Panc1 (cell line): ENCODE results near the gene LRRC46.

Experiments
- POLR2AphosphoS5 ChIP-seq: IDR thresholded peaks from 2 replicates; pipeline ENCODE4 v1.6.1; 2012; ENCODE audit warnings: mild to moderate bottlenecking, low read depth, low read length, moderate library complexity
- REST ChIP-seq, 2 experiments: IDR thresholded peaks; 2 replicates each; pipeline ENCODE4 v1.6.1; 2011 to 2012; ENCODE audit warnings: low read depth in 2 of 2, control low read depth in 1 of 2, low read length in 1 of 2, mild to moderate bottlenecking in 1 of 2, moderate library complexity in 1 of 2; ENCODE audit not compliant: insufficient read depth in 1 of 2
- TCF7L2 ChIP-seq: IDR thresholded peaks from 2 replicates; pipeline ENCODE4 v1.6.1; 2011; ENCODE audit warnings: mild to moderate bottlenecking, low read depth, low read length, inconsistent platforms
- TF ChIP-seq, protein P1 (sequence below): fragments of 450-650 bp; IDR thresholded peaks from 2 replicates; pipeline ENCODE4 v1.5.1; 2017; ENCODE audit warnings: mild to moderate bottlenecking

- TF ChIP-seq, protein P1, sequence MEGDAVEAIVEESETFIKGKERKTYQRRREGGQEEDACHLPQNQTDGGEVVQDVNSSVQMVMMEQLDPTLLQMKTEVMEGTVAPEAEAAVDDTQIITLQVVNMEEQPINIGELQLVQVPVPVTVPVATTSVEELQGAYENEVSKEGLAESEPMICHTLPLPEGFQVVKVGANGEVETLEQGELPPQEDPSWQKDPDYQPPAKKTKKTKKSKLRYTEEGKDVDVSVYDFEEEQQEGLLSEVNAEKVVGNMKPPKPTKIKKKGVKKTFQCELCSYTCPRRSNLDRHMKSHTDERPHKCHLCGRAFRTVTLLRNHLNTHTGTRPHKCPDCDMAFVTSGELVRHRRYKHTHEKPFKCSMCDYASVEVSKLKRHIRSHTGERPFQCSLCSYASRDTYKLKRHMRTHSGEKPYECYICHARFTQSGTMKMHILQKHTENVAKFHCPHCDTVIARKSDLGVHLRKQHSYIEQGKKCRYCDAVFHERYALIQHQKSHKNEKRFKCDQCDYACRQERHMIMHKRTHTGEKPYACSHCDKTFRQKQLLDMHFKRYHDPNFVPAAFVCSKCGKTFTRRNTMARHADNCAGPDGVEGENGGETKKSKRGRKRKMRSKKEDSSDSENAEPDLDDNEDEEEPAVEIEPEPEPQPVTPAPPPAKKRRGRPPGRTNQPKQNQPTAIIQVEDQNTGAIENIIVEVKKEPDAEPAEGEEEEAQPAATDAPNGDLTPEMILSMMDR, result no peak; the same call in 1 of the 2 replicates
- TF ChIP-seq POLR2AphosphoS5, result no peak
- no peak for TF ChIP-seq TCF7L2
- no peak for TF ChIP-seq REST (IDR thresholded peaks at IDR 0.05; ENCODE audit: insufficient read depth in 1 of 2, low read depth in 2 of 2, low read length in 1 of 2)
Measured at GRCh38 chr17:47848198-47848513, 16.7 kb downstream of the LRRC46 start.
